ENCODE results near the gene SF1.

DNA sequence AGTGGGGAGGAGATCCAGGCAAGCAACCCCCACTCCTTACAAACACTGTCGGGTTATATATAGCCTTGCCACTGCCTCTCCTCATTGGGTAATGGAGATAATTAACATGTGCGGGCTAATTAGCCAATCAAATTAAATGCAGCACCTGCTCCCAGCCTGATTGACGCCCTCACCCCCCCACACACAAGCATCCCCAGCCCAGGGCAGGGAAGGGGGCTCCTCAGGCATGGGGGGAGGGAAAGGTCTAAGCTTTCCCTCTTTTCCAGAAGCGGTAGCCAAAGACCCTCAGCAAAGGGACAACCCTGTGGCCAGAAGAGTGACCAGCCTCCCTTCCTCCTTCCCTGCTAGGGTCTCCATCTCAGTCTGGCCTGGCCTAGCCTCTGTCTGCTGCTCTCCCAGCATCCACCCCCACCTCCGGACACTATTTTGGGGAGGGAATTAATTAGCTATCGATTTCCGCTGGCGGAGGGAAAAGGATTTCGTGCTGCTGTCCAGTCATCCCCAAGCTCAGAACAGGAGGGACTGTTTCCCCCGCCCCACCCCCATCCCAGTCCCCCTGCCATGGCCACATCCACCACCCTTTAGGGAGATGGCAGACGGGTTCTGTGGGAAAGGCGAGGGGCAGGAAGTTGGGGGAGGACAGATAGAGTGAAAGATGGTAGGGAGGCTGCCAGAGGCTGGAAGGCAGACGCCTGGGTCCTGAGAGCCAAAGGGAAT lies 62.4 kb downstream of the SF1 start:
- TF ChIP-seq, protein P1, sequence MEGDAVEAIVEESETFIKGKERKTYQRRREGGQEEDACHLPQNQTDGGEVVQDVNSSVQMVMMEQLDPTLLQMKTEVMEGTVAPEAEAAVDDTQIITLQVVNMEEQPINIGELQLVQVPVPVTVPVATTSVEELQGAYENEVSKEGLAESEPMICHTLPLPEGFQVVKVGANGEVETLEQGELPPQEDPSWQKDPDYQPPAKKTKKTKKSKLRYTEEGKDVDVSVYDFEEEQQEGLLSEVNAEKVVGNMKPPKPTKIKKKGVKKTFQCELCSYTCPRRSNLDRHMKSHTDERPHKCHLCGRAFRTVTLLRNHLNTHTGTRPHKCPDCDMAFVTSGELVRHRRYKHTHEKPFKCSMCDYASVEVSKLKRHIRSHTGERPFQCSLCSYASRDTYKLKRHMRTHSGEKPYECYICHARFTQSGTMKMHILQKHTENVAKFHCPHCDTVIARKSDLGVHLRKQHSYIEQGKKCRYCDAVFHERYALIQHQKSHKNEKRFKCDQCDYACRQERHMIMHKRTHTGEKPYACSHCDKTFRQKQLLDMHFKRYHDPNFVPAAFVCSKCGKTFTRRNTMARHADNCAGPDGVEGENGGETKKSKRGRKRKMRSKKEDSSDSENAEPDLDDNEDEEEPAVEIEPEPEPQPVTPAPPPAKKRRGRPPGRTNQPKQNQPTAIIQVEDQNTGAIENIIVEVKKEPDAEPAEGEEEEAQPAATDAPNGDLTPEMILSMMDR (IDR thresholded peaks at IDR 0.05; ENCODE audit: borderline replicate concordance, extremely low read depth, low read length, poor library complexity, severe bottlenecking) = no peak
- no peak for TF ChIP-seq EZH2 (IDR thresholded peaks at IDR 0.05; ENCODE audit: borderline replicate concordance, low read depth, low read length, severe bottlenecking)
